ENCODE measurements around the gene BLM.

BLM gene

GRCh38 chr15:90706394-90707327 lies 10.5 kb upstream of the BLM start:
- H3K79me2 ChIP-seq (ENCODE audit: insufficient read depth, low read length) = no peaks in the 10 kb centered on the region
- H3K36me3 ChIP-seq (ENCODE audit: insufficient read depth, low read length) = no peaks in the 10 kb centered on the region

GRCh38 chr15:90707489-90707888 lies 9.7 kb upstream of the BLM start:
- no peaks in the 10 kb centered on the region for H3K36me3 ChIP-seq (ENCODE audit: insufficient read depth, low read length)
- no peaks in the 10 kb centered on the region for H4K20me1 ChIP-seq (ENCODE audit: insufficient read depth, low read length, poor library complexity, severe bottlenecking)
- H3F3A ChIP-seq (ENCODE audit: low read depth) = no peaks in the 10 kb centered on the region
- no peak overlapping the region for H3K4me2 ChIP-seq (ENCODE audit: low read depth, low read length, poor library complexity, severe bottlenecking)
- H3K4me3 ChIP-seq (ENCODE audit: low read length, poor library complexity, severe bottlenecking) = no peak overlapping the region
- H3K79me2 ChIP-seq (ENCODE audit: insufficient read depth, low read length) = no peaks in the 10 kb centered on the region
- no peaks in the 10 kb centered on the region for H3K9me2 ChIP-seq (replicated peaks; ENCODE audit: low read depth, low read length)
- H3K9ac ChIP-seq (ENCODE audit: low read depth, low read length, poor library complexity, severe bottlenecking) = no peak overlapping the region
- no peaks in the 10 kb centered on the region for H3K4me1 ChIP-seq (ENCODE audit: insufficient read depth, low read length, poor library complexity, severe bottlenecking)
- no peaks in the 10 kb centered on the region for H3K9me3 ChIP-seq (ENCODE audit: insufficient read depth, low read depth, low read length)
- no peak overlapping the region for H2AFZ ChIP-seq (ENCODE audit: low read length)
- TF ChIP-seq EZH2phosphoT487 (IDR thresholded peaks at IDR 0.05; ENCODE audit: borderline replicate concordance) = no peak
- no peaks in the 10 kb centered on the region for H3K27me3 ChIP-seq (ENCODE audit: insufficient read depth, low read length, poor library complexity, severe bottlenecking)

More at GRCh38 chr15:90706394-90707327, 10.5 kb upstream of the BLM start:
- H4K20me1 ChIP-seq (ENCODE audit: insufficient read depth, low read length, poor library complexity, severe bottlenecking) = no peaks in the 10 kb centered on the region
- TF ChIP-seq EZH2phosphoT487 (IDR thresholded peaks at IDR 0.05; ENCODE audit: borderline replicate concordance) (no peak), CTCF (conservative IDR thresholded peaks at IDR 0.05; ENCODE audit: low read length) (no peak)
- no peaks in the 10 kb centered on the region for H3K9me2 ChIP-seq (replicated peaks; ENCODE audit: low read depth, low read length)
- H3K27me3 ChIP-seq (ENCODE audit: insufficient read depth, low read length, poor library complexity, severe bottlenecking) = no peaks in the 10 kb centered on the region
- no peaks in the 10 kb centered on the region for H3K4me1 ChIP-seq (ENCODE audit: insufficient read depth, low read length, poor library complexity, severe bottlenecking)
- no peaks in the 10 kb centered on the region for H3F3A ChIP-seq (ENCODE audit: low read depth)
- no peaks in the 10 kb centered on the region for H3K9me3 ChIP-seq (ENCODE audit: insufficient read depth, low read depth, low read length)
- no peak overlapping the region for H2AFZ ChIP-seq (ENCODE audit: low read length)
- no peak overlapping the region for H3K4me3 ChIP-seq (ENCODE audit: low read length, poor library complexity, severe bottlenecking)
- H3K4me2 ChIP-seq (ENCODE audit: low read depth, low read length, poor library complexity, severe bottlenecking) = no peak overlapping the region
- no peak overlapping the region for H3K9ac ChIP-seq (ENCODE audit: low read depth, low read length, poor library complexity, severe bottlenecking)

GRCh38 chr15:90708516-90708915 lies 8.6 kb upstream of the BLM start:
- Histone ChIP-seq H3K9me2 (replicated peaks; ENCODE audit: low read depth, low read length) (no peaks in the 10 kb centered on the region), H3K27me3 (ENCODE audit: insufficient read depth, low read length, poor library complexity, severe bottlenecking) (no peaks in the 10 kb centered on the region), H3K4me1 (ENCODE audit: insufficient read depth, low read length, poor library complexity, severe bottlenecking) (no peaks in the 10 kb centered on the region), H3K9ac (ENCODE audit: low read depth, low read length, poor library complexity, severe bottlenecking) (no peak overlapping the region), H3K4me3 (ENCODE audit: low read length, poor library complexity, severe bottlenecking) (no peak overlapping the region), H2AFZ (ENCODE audit: low read length) (no peak overlapping the region), H3K4me2 (ENCODE audit: low read depth, low read length, poor library complexity, severe bottlenecking) (no peak overlapping the region), H4K20me1 (ENCODE audit: insufficient read depth, low read length, poor library complexity, severe bottlenecking) (no peaks in the 10 kb centered on the region), H3K36me3 (ENCODE audit: insufficient read depth, low read length) (no peaks in the 10 kb centered on the region), H3F3A (ENCODE audit: low read depth) (no peaks in the 10 kb centered on the region), H3K9me3 (ENCODE audit: insufficient read depth, low read depth, low read length) (no peaks in the 10 kb centered on the region), H3K79me2 (ENCODE audit: insufficient read depth, low read length) (no peaks in the 10 kb centered on the region)
- TF ChIP-seq CTCF (conservative IDR thresholded peaks at IDR 0.05; ENCODE audit: low read length) (no peak), EZH2phosphoT487 (IDR thresholded peaks at IDR 0.05; ENCODE audit: borderline replicate concordance) (no peak)
